ENCODE data around the gene NME4.

- no peak for TF ChIP-seq ZBTB20 (tag by site-specific recombination; IDR thresholded peaks at IDR 0.05)
- no peak for TF ChIP-seq ZNF174 (tag by site-specific recombination; IDR thresholded peaks at IDR 0.05)
- no peak for TF ChIP-seq ZBTB8A (tag by site-specific recombination; IDR thresholded peaks at IDR 0.05)
- no peak for TF ChIP-seq CTCF (tag by site-specific recombination; IDR thresholded peaks at IDR 0.05)
- TF ChIP-seq ZNF530 (tag by site-specific recombination; IDR thresholded peaks at IDR 0.05; ENCODE audit: low read depth) = no peak
- TF ChIP-seq ZNF121 (tag by site-specific recombination; IDR thresholded peaks at IDR 0.05) = no peak
- TF ChIP-seq ZNF416 (tag by site-specific recombination; IDR thresholded peaks at IDR 0.05) = no peak
- no peak for TF ChIP-seq ZNF133 (tag by site-specific recombination; IDR thresholded peaks at IDR 0.05)
- no peak for TF ChIP-seq ZNF175 (tag by site-specific recombination; IDR thresholded peaks at IDR 0.05)
- TF ChIP-seq, protein P1, sequence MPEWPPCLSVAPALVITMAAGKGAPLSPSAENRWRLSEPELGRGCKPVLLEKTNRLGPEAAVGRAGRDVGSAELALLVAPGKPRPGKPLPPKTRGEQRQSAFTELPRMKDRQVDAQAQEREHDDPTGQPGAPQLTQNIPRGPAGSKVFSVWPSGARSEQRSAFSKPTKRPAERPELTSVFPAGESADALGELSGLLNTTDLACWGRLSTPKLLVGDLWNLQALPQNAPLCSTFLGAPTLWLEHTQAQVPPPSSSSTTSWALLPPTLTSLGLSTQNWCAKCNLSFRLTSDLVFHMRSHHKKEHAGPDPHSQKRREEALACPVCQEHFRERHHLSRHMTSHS (tag by site-specific recombination; IDR thresholded peaks at IDR 0.05) = no peak
Observed at GRCh38 chr16:425740-426114, 28.7 kb downstream of the NME4 start.
